Endothelial cell of umbilical vein (primary cell): ENCODE results near the gene RNPEP. TPM values are rescaled to one million over a fixed set of nuclear protein-coding genes. Genes with fewer than 3 reads are reported as not detected.
A peak's percentile ranks its signal among the peaks of the same experiment; 100 is the strongest.

Experiments used
- BruUV-seq: library from RNA; stranded (reverse); fragments of 400-500 nt; replicated peaks from 2 replicates; lab custom pipeline; 2021; lab: Mats Ljungman, UMichigan
- CTCF ChIA-PET: fragments of 300-600, 350-600 bp; sonication (Branson Sonifier 250); formaldehyde crosslinking; loops from one replicate; lab custom pipeline; 2021; ENCODE audit warnings: antibody characterized with exemption, inconsistent platforms; lab: Charles Lee
- POLR2A ChIA-PET: fragments of 300-600, 350-600 bp; sonication (Branson Sonifier 250); formaldehyde crosslinking; loops from one replicate; lab custom pipeline; 2021; ENCODE audit warnings: antibody characterized with exemption, inconsistent platforms; lab: Charles Lee
- DNase-seq: peaks from one replicate; pipeline ENCODE4 v3.0.0-alpha.2; 2011; ENCODE audit warnings: low read depth, low spot score
- FAIRE-seq: peaks from 2 replicates; lab custom pipeline; 2011; peaks lifted over from hg19 to GRCh38; lab: Jason Lieb, UNC
- H2AFZ ChIP-seq: 2 replicates; pipeline ENCODE4 v1.6.0; 2012; ENCODE audit warnings: low read depth, low read length, control low read depth, inconsistent platforms
- H3K27ac ChIP-seq: 2 replicates; pipeline ENCODE4 v1.5.1; 2011; ENCODE audit warnings: low read depth, mild to moderate bottlenecking, control low read depth, low read length, moderate library complexity; ENCODE audit not compliant: insufficient read depth
- H3K27me3 ChIP-seq, 2 experiments: 2 replicates each; pipeline versions ENCODE4 v1.6.0 to v1.6.1; 2011; ENCODE audit warnings: low read length in 2 of 2, mixed read lengths in 1 of 2; ENCODE audit not compliant: control insufficient read depth in 2 of 2, insufficient read depth in 2 of 2
- H3K36me3 ChIP-seq, 2 experiments: 2 replicates in 1 of 2; 3 replicates in 1 of 2; pipeline ENCODE4 v1.5.1; 2011; ENCODE audit warnings: low read length in 2 of 2, mild to moderate bottlenecking in 1 of 2, moderate library complexity in 1 of 2; ENCODE audit not compliant: control insufficient read depth in 2 of 2, insufficient read depth in 2 of 2; ENCODE audit errors: extremely low read depth in 1 of 2
- H3K4me1 ChIP-seq: 3 replicates; pipeline ENCODE4 v1.5.1; 2011; ENCODE audit warnings: mild to moderate bottlenecking, low read length; ENCODE audit not compliant: control insufficient read depth, insufficient read depth; ENCODE audit errors: extremely low read depth
- H3K4me2 ChIP-seq: 2 replicates; pipeline ENCODE4 v1.6.1; 2011; ENCODE audit warnings: low read length, control low read depth, mixed read lengths; ENCODE audit not compliant: insufficient read depth
- H3K4me3 ChIP-seq, 3 experiments: fragments of 200-600 bp in 1 of 3; sonication (generic), shearing (Covaris generic) in 1 of 3; replicated peaks in 1 of 3; 2 replicates each; pipeline ENCODE4 v1.5.1; 2011 to 2016; ENCODE audit warnings: control low read depth in 3 of 3, low read length in 3 of 3, mild to moderate bottlenecking in 2 of 3, inconsistent platforms in 1 of 3, low read depth in 1 of 3, moderate library complexity in 1 of 3; ENCODE audit not compliant: insufficient read depth in 1 of 3
- H3K79me2 ChIP-seq: 2 replicates; pipeline ENCODE4 v1.6.0; 2012; ENCODE audit warnings: low read length, inconsistent platforms; ENCODE audit not compliant: control insufficient read depth, insufficient read depth
- H3K9ac ChIP-seq: replicated peaks from 2 replicates; pipeline ENCODE3; 2011; ENCODE audit warnings: low read length, control low read depth; ENCODE audit not compliant: insufficient read depth; ENCODE audit errors: extremely low read depth
- H3K9me1 ChIP-seq: replicated peaks from 3 replicates; pipeline ENCODE4 v1.6.0; 2011; ENCODE audit warnings: mild to moderate bottlenecking, low read length; ENCODE audit not compliant: control insufficient read depth, insufficient read depth; ENCODE audit errors: extremely low read depth
- H3K9me3 ChIP-seq: replicated peaks from 2 replicates; pipeline ENCODE4 v1.5.1; 2012; ENCODE audit warnings: low read length, inconsistent platforms; ENCODE audit not compliant: control insufficient read depth, insufficient read depth
- H4K20me1 ChIP-seq: replicated peaks from 2 replicates; pipeline ENCODE3; 2011; ENCODE audit warnings: mild to moderate bottlenecking, low read length; ENCODE audit not compliant: control insufficient read depth, insufficient read depth; ENCODE audit errors: extremely low read depth
- CTCF ChIP-seq, 2 donors: IDR thresholded peaks; 1 replicate in 1 of 2; 2 replicates in 1 of 2; pipeline ENCODE4 v1.5.1; 2011; ENCODE audit warnings: low read length in 2 of 2, mild to moderate bottlenecking in 2 of 2, moderate library complexity in 2 of 2, control low read depth in 1 of 2, inconsistent platforms in 1 of 2, low read depth in 1 of 2; ENCODE audit not compliant: insufficient read depth in 1 of 2; ENCODE audit errors: extremely low read depth in 1 of 2
- EZH2 ChIP-seq: IDR thresholded peaks from 2 replicates; pipeline ENCODE4 v1.6.1; 2012; ENCODE audit warnings: borderline replicate concordance, low read depth, mild to moderate bottlenecking, moderate library complexity, low read length, inconsistent platforms; ENCODE audit not compliant: severe bottlenecking
- FOS ChIP-seq: IDR thresholded peaks from 2 replicates; pipeline ENCODE4 v1.6.1; 2011; ENCODE audit warnings: mild to moderate bottlenecking, low read length, moderate library complexity, borderline replicate concordance; ENCODE audit not compliant: insufficient read depth
- GATA2 ChIP-seq: IDR thresholded peaks from 2 replicates; pipeline ENCODE4 v1.7.0; 2011; ENCODE audit warnings: low read depth, mild to moderate bottlenecking, moderate library complexity, mixed read lengths, low read length; ENCODE audit not compliant: insufficient read length, insufficient read depth
- JUN ChIP-seq: IDR thresholded peaks from 2 replicates; pipeline ENCODE4 v1.6.1; 2011; ENCODE audit warnings: borderline replicate concordance, low read depth; ENCODE audit not compliant: insufficient read length, insufficient read depth
- MAX ChIP-seq: IDR thresholded peaks from 2 replicates; pipeline ENCODE4 v1.6.1; 2011; ENCODE audit not compliant: insufficient read depth, insufficient read length
- MYC ChIP-seq: IDR thresholded peaks from one replicate; pipeline ENCODE4 v1.6.1; 2011; ENCODE audit warnings: mild to moderate bottlenecking, low read depth, low read length
- POLR2A ChIP-seq: IDR thresholded peaks from 2 replicates; pipeline ENCODE4 v1.6.1; 2012; ENCODE audit warnings: low read depth, mild to moderate bottlenecking, control low read depth, low read length
- POLR2AphosphoS5 ChIP-seq: IDR thresholded peaks from 2 replicates; pipeline ENCODE4 v1.6.1; 2012; ENCODE audit warnings: low read depth, mild to moderate bottlenecking, control low read depth, low read length, moderate library complexity; ENCODE audit not compliant: insufficient read depth
- dilution Hi-C: fragments of 300-500 bp; cut with MboI; formaldehyde crosslinking; loops from one replicate; pipeline ENCODE4 v1.15.0; 2019; ENCODE audit warnings: low sequenced_read_pairs; ENCODE audit not compliant: extremely low pct_ligation_motif_present
- intact Hi-C: fragments of 100-400 bp; cut with micrococcal nuclease; formaldehyde crosslinking; loops from one replicate; pipeline ENCODE4 v1.10.0; 2022
- polyA plus RNA-seq, 4 experiments: library from polyadenylated mRNA; depleted of rRNA in 3 of 4; stranded (reverse) in 3 of 4; unstranded in 1 of 4; fragments of >200 nt; gene quantifications; 2 replicates each; pipeline versions ENCODE4 v1.2.1 to v1.2.3, GENCODE V29; 2011 to 2012; ENCODE audit warnings: missing spikeins in 1 of 4
- total RNA-seq: library from RNA; stranded (reverse); gene quantifications from 2 replicates; pipeline ENCODE4 v1.2.3, GENCODE V29; 2021

The RNPEP gene
- total and polyA plus RNA-seq, 2 donors (not counting 3 experiments of a cell fraction or from before 2014, with no cell fraction given): 56.1 to 73.5 TPM

DNA sequence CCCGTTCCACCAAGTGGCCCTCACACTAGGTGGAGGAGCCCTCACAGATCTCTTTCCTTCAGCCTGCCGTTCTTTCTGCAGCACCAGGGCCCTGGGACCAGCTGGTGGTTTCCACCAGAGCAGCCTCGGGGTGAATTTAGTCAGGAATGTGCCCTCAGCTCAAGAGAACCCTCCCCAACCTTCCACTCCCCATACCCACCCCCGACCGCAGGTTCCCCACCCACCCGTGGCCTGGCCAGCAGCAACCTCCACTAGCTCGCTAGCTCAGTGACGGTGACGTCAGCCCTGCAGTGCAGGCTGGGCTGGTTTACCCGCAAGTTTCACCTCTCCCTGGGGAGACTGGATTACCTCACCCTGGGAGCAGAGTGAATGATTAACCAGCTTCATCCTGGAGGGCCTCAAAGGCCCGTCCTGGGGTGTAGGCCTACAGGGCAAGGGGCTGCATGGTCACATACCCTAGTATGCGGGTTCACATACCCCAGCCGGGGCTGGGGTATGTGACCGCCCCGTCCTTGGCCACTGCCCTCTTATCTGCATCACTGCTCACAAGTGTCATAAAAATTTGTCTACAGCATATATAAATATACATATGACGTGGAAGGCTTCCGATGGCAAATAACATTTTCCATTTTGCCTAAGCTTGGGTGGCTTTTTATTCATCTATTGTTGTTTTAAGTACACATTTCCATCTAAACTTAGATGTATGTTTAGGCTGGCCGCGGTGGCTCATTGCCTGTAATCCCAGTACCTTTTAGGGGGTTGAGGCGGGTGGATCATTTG is 52.4 kb downstream of the RNPEP start:
- H3K79me2 ChIP-seq: no peaks in the 10 kb centered on the region
- H3K4me2 ChIP-seq: no peak overlapping the region
- ChIA-PET CTCF (interaction anchor here (0.7 to 1.4 kb wide), 3 partner anchors 10 to 35 kb away, joined by 3 read pairs; no protein-coding TSS in a partner anchor), POLR2A (no interaction called here)
- no peak overlapping the region for H3K9ac ChIP-seq
- H4K20me1 ChIP-seq: no peaks in the 10 kb centered on the region
- dilution Hi-C loops (no loop called here), intact Hi-C loops (no loop called here)
- no peaks in the 10 kb centered on the region for H3K4me1 ChIP-seq
- BruUV-seq: no TSS peak
- DNase-seq: no peak
- no peaks in the 10 kb centered on the region for H3K9me1 ChIP-seq
- H3K27me3 ChIP-seq: peaks cover 2 to 5% of the 10 kb centered on the region in 2 experiments
- H3K9me3 ChIP-seq: no peaks in the 10 kb centered on the region
- no peak overlapping the region for H3K27ac ChIP-seq
- no peak for FAIRE-seq
- H3K36me3 ChIP-seq: no peaks in the 10 kb centered on the region
- no peak overlapping the region for H2AFZ ChIP-seq
- no peak for TF ChIP-seq FOS
- no peak overlapping the region for H3K4me3 ChIP-seq

GRCh38 chr1:202036595-202037387 is 54.3 kb downstream of the RNPEP start:
- dilution Hi-C loops: no loop called here
- intact Hi-C loops: no loop called here
- H3K27ac ChIP-seq: no peak overlapping the region
- H3K4me3 ChIP-seq: no peak overlapping the region
- H3K36me3 ChIP-seq: no peaks in the 10 kb centered on the region
- POLR2A ChIA-PET: no interaction called here
- no peaks in the 10 kb centered on the region for H3K4me1 ChIP-seq
- no TSS peak for BruUV-seq
- H3K9me3 ChIP-seq: no peaks in the 10 kb centered on the region
- no peak overlapping the region for H3K9ac ChIP-seq
- H3K79me2 ChIP-seq: no peaks in the 10 kb centered on the region
- CTCF ChIA-PET: interaction anchor here (0.7 kb wide), 1 partner anchor 79 kb away, joined by 3 read pairs; no protein-coding TSS in a partner anchor
- no peaks in the 10 kb centered on the region for H4K20me1 ChIP-seq
- no peak overlapping the region for H2AFZ ChIP-seq
- TF ChIP-seq MAX (no peak), GATA2 (no peak), CTCF (IDR thresholded peaks at IDR 0.05; ENCODE audit: extremely low read depth in 1 of 2, insufficient read depth in 1 of 2, low read depth in 1 of 2, low read length in 2 of 2) (no peak), POLR2A (no peak), FOS (no peak), MYC (no peak), EZH2 (no peak), POLR2AphosphoS5 (no peak), JUN (no peak)
- no peak overlapping the region for H3K4me2 ChIP-seq
- FAIRE-seq: peak; percentile 33
- no peaks in the 10 kb centered on the region for H3K9me1 ChIP-seq
- DNase-seq: no peak
- peaks cover 2 to 5% of the 10 kb centered on the region in 2 experiments for H3K27me3 ChIP-seq
